MCF 10A (cell line): ENCODE measurements around the gene UNCX. TPM values are rescaled to one million over a fixed set of nuclear protein-coding genes. Genes with fewer than 3 reads are reported as not detected.

Experiments used
- BruUV-seq: library from RNA; stranded (reverse); fragments of 400-500 nt; replicated peaks from 2 replicates; lab custom pipeline; 2021; lab: Mats Ljungman, UMichigan
- CTCF ChIA-PET: fragments of 300-600 bp; sonication (Branson Sonifier 250); formaldehyde crosslinking; extraction: SDS; loops from one replicate; lab custom pipeline; 2021; ENCODE audit warnings: antibody characterized with exemption, inconsistent platforms; lab: Yijun Ruan, JAX
- POLR2A ChIA-PET: fragments of 300-600, 350-650 bp; sonication (Branson Sonifier 250); formaldehyde crosslinking; extraction: SDS; loops from one replicate; lab custom pipeline; 2020; ENCODE audit warnings: antibody characterized with exemption, inconsistent platforms; lab: Yijun Ruan, JAX
- DNase-seq: peaks from one replicate; pipeline ENCODE4 v3.0.0-alpha.2; 2018; ENCODE audit not compliant: unreplicated experiment
- H3K27ac Mint-ChIP-seq: one replicate; pipeline ENCODE4 v1.8.0; 2022; ENCODE audit warnings: mild to moderate bottlenecking, low read depth, mixed read lengths; ENCODE audit not compliant: unreplicated experiment
- H3K27me3 Mint-ChIP-seq: one replicate; pipeline ENCODE4 v1.8.0; 2022; ENCODE audit warnings: mixed read lengths; ENCODE audit not compliant: insufficient read depth, unreplicated experiment
- H3K36me3 Mint-ChIP-seq: one replicate; pipeline ENCODE4 v1.8.0; 2022; ENCODE audit warnings: mild to moderate bottlenecking, moderate library complexity, mixed read lengths; ENCODE audit not compliant: insufficient read depth, unreplicated experiment
- H3K4me1 Mint-ChIP-seq: one replicate; pipeline ENCODE4 v1.8.0; 2022; ENCODE audit warnings: mixed read lengths; ENCODE audit not compliant: insufficient read depth, unreplicated experiment
- H3K4me3 Mint-ChIP-seq: one replicate; pipeline ENCODE4 v1.8.0; 2022; ENCODE audit warnings: mild to moderate bottlenecking, moderate library complexity, mixed read lengths; ENCODE audit not compliant: unreplicated experiment
- H3K9me3 Mint-ChIP-seq: one replicate; pipeline ENCODE4 v1.8.0; 2022; ENCODE audit warnings: mixed read lengths; ENCODE audit not compliant: unreplicated experiment
- intact Hi-C: fragments of 100-400 bp; cut with micrococcal nuclease; formaldehyde crosslinking; loops from 2 replicates; pipeline ENCODE4 v1.14.1; 2022
- total RNA-seq: library from RNA; stranded (reverse); gene quantifications from 2 replicates; pipeline ENCODE4 v1.2.3, GENCODE V29; 2022
- TF ChIP-seq, protein P1 (sequence below): fragments of 200-600 bp; IDR thresholded peaks from one replicate; pipeline ENCODE4 v1.8.0; 2022; ENCODE audit warnings: antibody characterized with exemption, mild to moderate bottlenecking; ENCODE audit not compliant: unreplicated experiment

UNCX gene
- total RNA-seq, 1 experiment from 2014 or later: not detected

DNA sequence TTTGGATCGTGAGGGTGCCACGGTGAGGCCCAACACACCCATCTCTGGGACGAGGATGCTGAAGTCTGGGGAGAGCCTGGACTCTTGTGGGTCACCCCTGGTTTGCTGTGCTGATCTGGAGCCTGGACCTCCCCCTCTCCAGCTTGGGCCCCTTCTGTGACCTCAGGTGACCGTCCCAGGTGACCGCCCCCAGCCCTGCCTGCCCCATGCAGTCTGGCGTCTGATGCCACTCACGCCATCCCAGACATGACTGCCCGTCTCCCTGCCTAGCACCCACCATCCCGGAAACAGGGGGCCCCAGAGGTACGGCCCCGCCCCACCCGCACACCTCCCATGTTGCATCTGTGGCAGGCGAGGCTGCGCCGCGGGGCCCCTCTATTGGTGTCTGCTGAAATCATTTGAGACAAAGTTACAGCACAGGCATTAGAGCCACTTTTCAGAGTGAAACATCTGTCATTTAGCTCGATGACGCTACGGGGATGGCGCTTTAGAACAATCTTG lies 21.1 kb downstream of the UNCX start:
- ChIA-PET POLR2A (interaction anchor here (0.6 kb wide), 1 partner anchor 81 kb away, joined by 3 read pairs; no protein-coding TSS in a partner anchor), CTCF (no interaction called here)
- Mint-ChIP-seq H3K27me3 (peaks cover 74% of the 10 kb centered on the region), H3K4me1 (no peaks in the 10 kb centered on the region), H3K27ac (no peak overlapping the region), H3K4me3 (no peak overlapping the region), H3K36me3 (no peaks in the 10 kb centered on the region), H3K9me3 (no peaks in the 10 kb centered on the region)
- TF ChIP-seq, protein P1, sequence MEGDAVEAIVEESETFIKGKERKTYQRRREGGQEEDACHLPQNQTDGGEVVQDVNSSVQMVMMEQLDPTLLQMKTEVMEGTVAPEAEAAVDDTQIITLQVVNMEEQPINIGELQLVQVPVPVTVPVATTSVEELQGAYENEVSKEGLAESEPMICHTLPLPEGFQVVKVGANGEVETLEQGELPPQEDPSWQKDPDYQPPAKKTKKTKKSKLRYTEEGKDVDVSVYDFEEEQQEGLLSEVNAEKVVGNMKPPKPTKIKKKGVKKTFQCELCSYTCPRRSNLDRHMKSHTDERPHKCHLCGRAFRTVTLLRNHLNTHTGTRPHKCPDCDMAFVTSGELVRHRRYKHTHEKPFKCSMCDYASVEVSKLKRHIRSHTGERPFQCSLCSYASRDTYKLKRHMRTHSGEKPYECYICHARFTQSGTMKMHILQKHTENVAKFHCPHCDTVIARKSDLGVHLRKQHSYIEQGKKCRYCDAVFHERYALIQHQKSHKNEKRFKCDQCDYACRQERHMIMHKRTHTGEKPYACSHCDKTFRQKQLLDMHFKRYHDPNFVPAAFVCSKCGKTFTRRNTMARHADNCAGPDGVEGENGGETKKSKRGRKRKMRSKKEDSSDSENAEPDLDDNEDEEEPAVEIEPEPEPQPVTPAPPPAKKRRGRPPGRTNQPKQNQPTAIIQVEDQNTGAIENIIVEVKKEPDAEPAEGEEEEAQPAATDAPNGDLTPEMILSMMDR: no peak
- intact Hi-C loops: no loop called here
- no TSS peak for BruUV-seq
- DNase-seq: no peak

DNA sequence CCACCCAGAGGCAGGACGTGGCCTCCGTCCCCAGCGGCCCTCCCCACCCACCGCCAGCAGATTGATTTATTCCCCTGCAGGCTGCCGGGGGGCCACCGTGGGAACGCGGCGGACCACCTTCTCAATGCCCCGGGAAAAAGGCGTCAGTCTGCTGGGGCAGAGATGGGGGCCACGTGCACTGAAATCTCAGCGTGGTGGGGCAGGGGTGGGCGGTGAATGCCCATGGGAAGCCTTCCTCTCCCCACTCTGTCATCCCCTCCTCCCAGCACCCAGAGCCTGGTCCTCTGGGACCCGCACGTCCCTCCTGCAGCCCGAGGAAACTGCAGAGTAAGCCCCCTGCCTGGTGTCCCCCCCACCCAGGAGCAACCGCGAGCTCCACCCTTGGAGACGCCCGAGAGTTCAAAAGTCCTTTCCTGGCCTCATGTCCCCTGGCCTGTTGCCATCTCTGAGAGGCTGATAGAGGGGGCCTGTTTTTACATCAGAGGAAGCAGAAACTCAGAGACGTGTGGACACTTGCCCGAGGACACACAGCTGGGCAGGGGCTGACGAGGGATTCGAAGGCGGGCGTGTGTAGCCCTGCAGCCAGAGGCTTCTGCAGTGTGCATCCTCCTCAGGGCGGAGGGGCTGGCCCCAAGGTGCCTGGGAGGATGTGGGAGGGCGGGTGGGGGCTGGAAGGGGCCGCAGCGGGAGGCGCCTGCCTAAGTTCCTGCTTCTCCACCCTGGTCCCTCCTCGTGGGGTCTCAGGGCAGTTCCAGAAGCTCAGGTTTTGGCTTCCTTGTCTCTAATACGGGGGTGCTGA lies 21.8 kb downstream of the UNCX start:
- DNase-seq: no peak
- TF ChIP-seq, protein P1: no peak
- no TSS peak for BruUV-seq
- H3K4me1 Mint-ChIP-seq: no peaks in the 10 kb centered on the region
- no peak overlapping the region for H3K4me3 Mint-ChIP-seq
- H3K27me3 Mint-ChIP-seq: peaks cover 66% of the 10 kb centered on the region
- ChIA-PET CTCF (no interaction called here), POLR2A (interaction anchor here (0.6 kb wide), 1 partner anchor 81 kb away, joined by 3 read pairs; no protein-coding TSS in a partner anchor)
- H3K27ac Mint-ChIP-seq: no peak overlapping the region
- H3K36me3 Mint-ChIP-seq: no peaks in the 10 kb centered on the region
- intact Hi-C loops: no loop called here
- no peaks in the 10 kb centered on the region for H3K9me3 Mint-ChIP-seq

DNA sequence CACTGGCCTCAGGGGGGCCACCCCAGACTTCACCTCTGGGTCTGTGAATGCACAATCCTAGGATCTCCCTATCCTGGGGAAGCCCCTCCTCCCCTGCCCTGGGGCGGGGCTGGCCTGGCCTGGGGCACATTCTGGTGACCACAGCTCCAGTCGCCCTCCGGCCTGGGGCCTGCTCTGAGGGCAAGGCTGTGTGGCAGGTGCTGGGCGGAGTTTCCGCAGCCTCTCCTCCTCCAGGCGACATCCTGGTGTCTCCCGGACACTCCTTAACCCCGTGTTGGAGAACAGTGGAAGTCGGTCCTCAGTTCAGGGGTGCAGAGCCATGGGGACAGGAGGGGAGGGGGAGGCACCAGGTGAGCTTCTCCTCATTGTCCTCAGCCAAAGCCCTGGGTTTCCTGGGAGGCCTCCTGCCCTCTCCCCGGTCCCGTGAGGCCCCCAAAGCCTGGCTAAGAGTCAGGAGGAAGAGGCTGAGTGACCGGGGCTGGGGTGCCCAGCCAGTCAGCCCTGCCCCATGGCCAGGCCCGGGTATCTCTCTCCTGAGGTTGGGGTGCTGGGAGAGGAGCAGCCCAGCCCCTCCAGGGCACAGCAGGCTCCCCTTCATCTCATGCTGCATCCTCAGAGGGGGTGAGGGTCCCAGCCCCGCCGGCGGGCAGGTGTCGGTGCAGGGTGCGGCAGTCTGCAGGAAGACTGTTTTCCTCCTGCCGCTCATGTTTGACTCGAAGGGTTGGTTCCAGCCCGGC lies 22.6 kb downstream of the UNCX start:
- ChIA-PET CTCF (no interaction called here), POLR2A (interaction anchor here (0.7 kb wide), 1 partner anchor 57 kb away, joined by 4 read pairs; no protein-coding TSS in a partner anchor)
- H3K27me3 Mint-ChIP-seq: peaks cover 61% of the 10 kb centered on the region
- H3K4me1 Mint-ChIP-seq: no peaks in the 10 kb centered on the region
- H3K9me3 Mint-ChIP-seq: no peaks in the 10 kb centered on the region
- DNase-seq: no peak
- no TSS peak for BruUV-seq
- no peak overlapping the region for H3K4me3 Mint-ChIP-seq
- H3K27ac Mint-ChIP-seq: no peak overlapping the region
- no peaks in the 10 kb centered on the region for H3K36me3 Mint-ChIP-seq
- intact Hi-C loops: no loop called here
- TF ChIP-seq, protein P1: no peak

DNA sequence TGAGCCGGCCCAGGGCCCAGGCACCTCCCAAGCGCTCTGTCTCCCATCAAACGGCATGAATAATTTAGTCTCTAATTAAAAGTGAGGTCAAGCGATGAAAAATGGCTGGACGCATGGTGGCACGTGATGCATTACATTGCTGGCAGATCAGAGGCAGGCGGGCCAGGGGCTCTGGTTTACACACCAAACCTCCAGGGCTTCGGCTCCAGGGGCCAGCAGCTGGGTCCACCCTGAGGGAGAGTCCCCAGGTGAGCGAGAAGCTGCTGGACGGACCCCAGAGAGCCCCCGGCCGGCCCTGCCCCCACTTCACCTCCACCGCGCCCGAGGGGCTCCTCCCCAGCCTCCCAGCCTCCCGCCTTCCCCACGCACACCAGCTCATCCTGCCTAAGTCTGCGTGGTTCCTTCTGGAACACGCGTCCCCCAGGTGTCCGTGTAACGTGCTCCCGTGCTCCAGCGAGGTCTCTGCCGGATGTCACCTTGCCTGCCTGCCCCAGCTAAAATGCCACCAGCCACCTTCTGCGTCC lies 23.2 kb downstream of the UNCX start:
- TF ChIP-seq, protein P1: no peak
- BruUV-seq: no TSS peak
- ChIA-PET POLR2A (interaction anchor here (0.7 kb wide), 1 partner anchor 57 kb away, joined by 4 read pairs; no protein-coding TSS in a partner anchor), CTCF (no interaction called here)
- Mint-ChIP-seq H3K4me1 (no peaks in the 10 kb centered on the region), H3K27me3 (peaks cover 61% of the 10 kb centered on the region), H3K27ac (no peak overlapping the region), H3K9me3 (no peaks in the 10 kb centered on the region), H3K36me3 (no peaks in the 10 kb centered on the region), H3K4me3 (no peak overlapping the region)
- intact Hi-C loops: no loop called here
- no peak for DNase-seq
